Esophagus muscularis mucosa (tissue), 4 donors: ENCODE data around the gene DMD. TPM values are rescaled to one million over a fixed set of nuclear protein-coding genes. Genes with fewer than 3 reads are reported as not detected.

Source experiments
- DNase-seq: peaks from one replicate; pipeline ENCODE4 v3.0.0-alpha.2; 2017; ENCODE audit errors: extremely low spot score
- H3K27ac ChIP-seq, 4 donors: fragments of 200-600 bp; sonication (generic); replicated peaks in 1 of 4; 1 replicate in 3 of 4; 2 replicates in 1 of 4; pipeline ENCODE4 v1.5.1; 2016 to 2019; ENCODE audit warnings: mild to moderate bottlenecking in 1 of 4
- H3K27me3 ChIP-seq, 4 donors: fragments of 200-600 bp; sonication (generic); one replicate each; pipeline versions ENCODE4 v1.5.1 to v1.6.0; 2016 to 2019
- H3K36me3 ChIP-seq, 4 donors: fragments of 200-600 bp; sonication (generic); one replicate each; pipeline ENCODE4 v1.5.1; 2016 to 2019
- H3K4me1 ChIP-seq, 4 donors: fragments of 200-600 bp; sonication (generic); one replicate each; pipeline ENCODE4 v1.5.1; 2016 to 2019
- H3K4me3 ChIP-seq, 4 donors: fragments of 200-600 bp; sonication (generic); 1 replicate in 2 of 4; 2 replicates in 2 of 4; pipeline ENCODE4 v1.5.1; 2016 to 2019; ENCODE audit warnings: mild to moderate bottlenecking in 4 of 4, moderate library complexity in 1 of 4
- H3K9me3 ChIP-seq, 4 donors: fragments of 200-600 bp; sonication (generic); 1 replicate in 3 of 4; 2 replicates in 1 of 4; pipeline ENCODE4 v1.5.1; 2016 to 2019
- EP300 ChIP-seq: sonication (generic); formaldehyde crosslinking; IDR thresholded peaks from one replicate; pipeline ENCODE4 v1.6.1; 2017; ENCODE audit warnings: antibody characterized with exemption
- POLR2A ChIP-seq: fragments of 450-650 bp; IDR thresholded peaks from one replicate; pipeline ENCODE4 v1.6.1; 2017; ENCODE audit warnings: antibody characterized with exemption, moderate library complexity, mild to moderate bottlenecking, low read depth
- POLR2AphosphoS5 ChIP-seq, 2 donors: sonication (generic); formaldehyde crosslinking; IDR thresholded peaks; one replicate each; pipeline ENCODE4 v1.6.1; 2017; ENCODE audit warnings: antibody characterized with exemption in 2 of 2
- WGBS: methylation state at CpG from one replicate; pipeline ENCODE4 v1.1.5; 2018; 5-methylcytosine and 5-hydroxymethylcytosine counted together
- intact Hi-C: fragments of 100-400 bp; cut with DNase I; formaldehyde crosslinking; loops from one replicate; pipeline ENCODE4 v1.15.1; 2023
- total RNA-seq, 4 donors: library from RNA; depleted of rRNA; stranded (reverse); fragments of >200 nt; gene quantifications; one replicate each; pipeline versions ENCODE4 v1.1.0 to v1.2.1, GENCODE V29; 2016
- TF ChIP-seq, protein P1 (sequence below), 3 experiments: fragments of 200-600 bp in 2 of 3; fragments of 450-650 bp in 1 of 3; sonication (generic) in 2 of 3; IDR thresholded peaks; one replicate each; pipeline ENCODE4 v1.5.1; 2017 to 2019; ENCODE audit warnings: antibody characterized with exemption in 3 of 3, mild to moderate bottlenecking in 2 of 3, moderate library complexity in 1 of 3

Gene DMD
- total RNA-seq = 100 to 1,000 TPM; 127 to 210 (median 188) TPM

DNA sequence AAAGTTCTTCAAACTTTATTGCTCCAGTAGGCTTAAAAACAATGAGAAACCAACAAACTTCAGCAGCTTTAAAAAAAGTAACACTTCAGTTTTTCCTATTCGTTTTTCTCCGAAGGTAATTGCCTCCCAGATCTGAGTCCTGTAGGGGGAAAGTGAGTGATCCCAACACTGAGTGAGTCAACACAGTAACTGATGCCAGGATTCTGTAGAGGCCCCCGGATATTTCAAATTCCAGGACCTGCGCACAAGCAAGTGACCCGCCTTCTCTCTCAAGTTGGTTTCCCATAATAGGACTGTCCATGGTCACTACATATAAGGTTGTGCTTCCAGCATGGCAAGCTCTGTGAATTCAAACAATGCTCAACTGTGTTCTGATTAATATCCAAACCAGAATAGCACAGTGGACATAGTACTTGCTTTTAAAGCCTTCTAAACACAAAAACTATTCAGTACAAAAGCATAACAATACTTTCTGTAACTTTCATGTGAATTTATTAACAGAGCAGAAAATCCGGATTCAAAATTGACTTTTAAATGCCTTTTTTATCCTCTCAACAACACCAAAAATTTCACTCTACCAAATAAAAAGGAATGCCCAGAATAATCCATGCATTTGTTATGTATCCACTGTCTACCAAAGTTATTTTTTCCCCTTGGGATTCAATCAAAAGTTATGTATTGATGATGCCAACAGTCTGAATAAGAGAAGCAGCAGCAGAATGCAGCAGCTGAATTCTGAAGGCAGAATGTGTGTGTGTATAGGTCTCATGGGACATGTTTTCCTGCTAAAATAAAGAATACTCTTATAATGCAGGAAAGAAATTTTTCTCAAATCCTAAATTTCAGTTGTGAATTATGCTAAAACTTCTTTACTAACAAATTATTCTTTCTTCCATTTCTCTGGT is at the start of gene DMD:
Gene DMD, minus strand, starts transcription at position 194 of the 905 bp plus-strand sequence. CDS start 237 bp downstream, outside the sequence.
- Histone ChIP-seq H3K27me3 (no peaks in the 10 kb centered on the region), H3K9me3 (no peaks in the 10 kb centered on the region), H3K4me1 (peaks cover 0 to 6% (median 3%) of the 10 kb centered on the region in 4 donors), H3K36me3 (no peaks in the 10 kb centered on the region), H3K27ac (peak within 1 kb of the TSS; percentile 62 to 82 (median 74)), H3K4me3 (peak within 1 kb of the TSS; percentile 45 to 56 (median 51))
- WGBS = 12% methylated on average over 6 of the region's 6 CpGs
- DNase-seq = peak; percentile 89
- intact Hi-C loops = no loop called here
- TF ChIP-seq, protein P1, sequence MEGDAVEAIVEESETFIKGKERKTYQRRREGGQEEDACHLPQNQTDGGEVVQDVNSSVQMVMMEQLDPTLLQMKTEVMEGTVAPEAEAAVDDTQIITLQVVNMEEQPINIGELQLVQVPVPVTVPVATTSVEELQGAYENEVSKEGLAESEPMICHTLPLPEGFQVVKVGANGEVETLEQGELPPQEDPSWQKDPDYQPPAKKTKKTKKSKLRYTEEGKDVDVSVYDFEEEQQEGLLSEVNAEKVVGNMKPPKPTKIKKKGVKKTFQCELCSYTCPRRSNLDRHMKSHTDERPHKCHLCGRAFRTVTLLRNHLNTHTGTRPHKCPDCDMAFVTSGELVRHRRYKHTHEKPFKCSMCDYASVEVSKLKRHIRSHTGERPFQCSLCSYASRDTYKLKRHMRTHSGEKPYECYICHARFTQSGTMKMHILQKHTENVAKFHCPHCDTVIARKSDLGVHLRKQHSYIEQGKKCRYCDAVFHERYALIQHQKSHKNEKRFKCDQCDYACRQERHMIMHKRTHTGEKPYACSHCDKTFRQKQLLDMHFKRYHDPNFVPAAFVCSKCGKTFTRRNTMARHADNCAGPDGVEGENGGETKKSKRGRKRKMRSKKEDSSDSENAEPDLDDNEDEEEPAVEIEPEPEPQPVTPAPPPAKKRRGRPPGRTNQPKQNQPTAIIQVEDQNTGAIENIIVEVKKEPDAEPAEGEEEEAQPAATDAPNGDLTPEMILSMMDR (IDR thresholded peaks at IDR 0.05) = peak in 1 of 3 experiments; percentile 2
- TF ChIP-seq POLR2AphosphoS5 (IDR thresholded peaks at IDR 0.05) = peak; percentile 78 to 91
- TF ChIP-seq POLR2A = no peak

DNA sequence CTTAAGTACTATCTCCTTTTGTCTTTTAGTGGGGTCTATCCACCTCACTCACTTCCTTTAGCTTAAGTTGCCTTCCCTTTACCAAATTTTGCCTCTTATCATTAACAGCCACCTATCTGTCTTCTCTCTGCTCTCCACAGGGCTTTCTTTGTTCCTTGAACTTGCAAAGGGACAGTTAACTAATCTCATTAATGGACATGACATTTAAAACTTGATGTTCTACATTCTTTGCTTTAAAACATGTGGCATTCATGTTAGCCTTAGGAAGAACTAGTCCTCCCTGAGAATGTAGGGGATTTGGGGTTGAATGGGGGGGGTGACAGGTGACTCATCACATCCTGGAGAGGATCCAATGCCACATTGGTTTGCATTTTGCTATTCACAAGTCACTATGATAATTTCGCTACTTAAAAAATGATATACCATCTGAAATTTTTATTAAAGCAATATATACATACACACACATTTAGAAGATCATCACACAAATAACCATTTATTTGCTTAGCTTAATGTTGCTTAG is 41.0 kb upstream of the DMD start:
- H3K4me1 ChIP-seq = peaks cover 0 to 4% (median 0%) of the 10 kb centered on the region in 4 donors
- H3K9me3 ChIP-seq = no peaks in the 10 kb centered on the region

GRCh38 chrX:33218819-33219218 is 7.5 kb upstream of the DMD start:
- TF ChIP-seq POLR2A = no peak
- TF ChIP-seq POLR2AphosphoS5 (IDR thresholded peaks at IDR 0.05) = no peak
- TF ChIP-seq, protein P1 (IDR thresholded peaks at IDR 0.05) = no peak
- TF ChIP-seq EP300 = no peak
- Histone ChIP-seq H3K9me3 (no peaks in the 10 kb centered on the region), H3K4me1 (no peaks in the 10 kb centered on the region), H3K27me3 (no peaks in the 10 kb centered on the region), H3K4me3 (no peak overlapping the region), H3K27ac (no peak overlapping the region), H3K36me3 (no peaks in the 10 kb centered on the region)
- WGBS = 72% methylated on average over 4 of the region's 4 CpGs
- no peak for DNase-seq
- intact Hi-C loops = no loop called here

More for the DNA sequence above, 41.0 kb upstream of the DMD start:
- TF ChIP-seq, protein P1 (IDR thresholded peaks at IDR 0.05) = no peak
- no peak for TF ChIP-seq POLR2AphosphoS5 (IDR thresholded peaks at IDR 0.05)
- no peak for TF ChIP-seq POLR2A
- TF ChIP-seq EP300 = no peak
- Histone ChIP-seq H3K27me3 (no peaks in the 10 kb centered on the region), H3K27ac (no peak overlapping the region), H3K4me3 (no peak overlapping the region), H3K36me3 (no peaks in the 10 kb centered on the region)
- no peak for DNase-seq
- WGBS = 55% methylated on average over 1 of the region's 1 CpG
- intact Hi-C loops = no loop called here

DNA sequence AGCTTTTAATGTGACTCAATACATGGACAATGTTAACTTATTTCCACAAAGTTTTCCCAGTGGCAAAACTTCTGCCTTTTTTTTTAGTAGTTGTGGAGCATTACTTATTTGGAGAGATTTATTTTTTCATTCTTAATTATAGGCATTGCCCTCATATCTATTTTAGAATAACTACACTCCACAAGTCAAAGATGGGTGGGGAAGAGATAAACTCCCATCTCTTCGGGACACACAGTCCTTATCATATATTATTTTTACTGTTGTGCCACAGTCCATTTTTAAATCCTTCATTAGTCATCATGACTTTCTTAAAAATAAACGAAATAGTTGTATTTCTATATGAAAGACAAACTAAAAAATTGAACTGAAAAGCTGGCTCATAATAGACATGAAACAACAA is 1.2 kb downstream of the DMD start:
- no peaks in the 10 kb centered on the region for H3K36me3 ChIP-seq
- no peaks in the 10 kb centered on the region for H3K9me3 ChIP-seq
- peak overlapping the region; percentile 45 to 56 (median 51) for H3K4me3 ChIP-seq
- intact Hi-C loops = no loop called here
- peak overlapping the region; percentile 62 to 82 (median 74) for H3K27ac ChIP-seq
- H3K4me1 ChIP-seq = peaks cover 0 to 6% (median 3%) of the 10 kb centered on the region in 4 donors
- WGBS = 36% methylated on average over 2 of the region's 2 CpGs
- DNase-seq = no peak
- TF ChIP-seq POLR2A (no peak), EP300 (no peak), POLR2AphosphoS5 (IDR thresholded peaks at IDR 0.05) (no peak)
- TF ChIP-seq, protein P1 (IDR thresholded peaks at IDR 0.05) = no peak
- H3K27me3 ChIP-seq = no peaks in the 10 kb centered on the region
